Lower leg skin (tissue), 3 donors: Measurements from ENCODE around the gene ALDH18A1.

ENCODE experiments used
- CTCF ChIP-seq, 3 donors: fragments of 450-650 bp; IDR thresholded peaks; one replicate each; pipeline ENCODE4 v1.5.1; 2016; ENCODE audit warnings: antibody characterized with exemption in 3 of 3, mild to moderate bottlenecking in 3 of 3, moderate library complexity in 2 of 3
- POLR2A ChIP-seq, 2 donors: fragments of 450-650 bp; IDR thresholded peaks; one replicate each; pipeline ENCODE4 v1.6.1; 2016 to 2017; ENCODE audit warnings: antibody characterized with exemption in 2 of 2, mild to moderate bottlenecking in 1 of 2, moderate library complexity in 1 of 2

GRCh38 chr10:95602382-95602781 lies 54.1 kb downstream of the ALDH18A1 start:
- TF ChIP-seq CTCF (IDR thresholded peaks at IDR 0.05), result no peak
- TF ChIP-seq POLR2A (IDR thresholded peaks at IDR 0.05), result no peak
